Ishikawa (cell line): Measurements from ENCODE around the gene PPP1R13L.

Source experiments
- EP300 ChIP-seq: IDR thresholded peaks from 2 replicates; pipeline ENCODE4 v1.6.1; 2012; ENCODE audit warnings: borderline replicate concordance
- TCF12 ChIP-seq: IDR thresholded peaks from 2 replicates; pipeline ENCODE4 v1.6.1; 2012; ENCODE audit warnings: low read depth
- TF ChIP-seq, protein P1 (sequence below): IDR thresholded peaks from 2 replicates; pipeline ENCODE4 v1.6.1; 2012

DNA sequence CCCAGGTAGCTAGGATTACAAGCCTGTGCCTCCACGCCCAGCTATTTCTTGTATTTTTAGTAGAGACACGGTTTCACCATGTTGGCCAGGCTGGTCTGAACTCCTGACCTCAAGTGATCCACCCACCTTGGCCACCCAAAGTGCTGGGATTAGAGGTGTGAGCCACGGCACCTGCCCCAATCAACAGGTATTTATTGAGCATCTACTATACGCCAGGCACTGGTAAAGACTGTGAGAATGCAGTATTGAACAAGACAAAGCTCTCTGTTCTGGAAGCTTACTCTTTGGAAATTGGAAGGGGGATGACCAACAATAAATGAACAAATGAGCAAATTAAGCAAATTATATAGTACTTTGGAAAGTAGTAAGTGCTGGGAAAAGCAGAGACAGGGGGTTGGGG is 40.3 kb upstream of the PPP1R13L start:
- TF ChIP-seq, protein P1, sequence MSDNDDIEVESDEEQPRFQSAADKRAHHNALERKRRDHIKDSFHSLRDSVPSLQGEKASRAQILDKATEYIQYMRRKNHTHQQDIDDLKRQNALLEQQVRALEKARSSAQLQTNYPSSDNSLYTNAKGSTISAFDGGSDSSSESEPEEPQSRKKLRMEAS = no peak
- TF ChIP-seq TCF12 (no peak), EP300 (no peak)
